ENCODE results near the gene LEMD1.

Gene LEMD1

GRCh38 chr1:205353191-205353590, 68.7 kb downstream of the LEMD1 start:
- DNase-seq = no peak

GRCh38 chr1:205351984-205352713, 69.7 kb downstream of the LEMD1 start:
- DNase-seq = no peak

GRCh38 chr1:205350691-205351141, 71.1 kb downstream of the LEMD1 start:
- DNase-seq = no peak

- DNase-seq = no peak
Observed at GRCh38 chr1:205350124-205350523, 71.7 kb downstream of the LEMD1 start.

GRCh38 chr1:205348554-205349487, 73.0 kb downstream of the LEMD1 start:
- no peak for DNase-seq

GRCh38 chr1:205346956-205347574, 74.8 kb downstream of the LEMD1 start:
- DNase-seq = no peak

GRCh38 chr1:205345761-205346160, 76.1 kb downstream of the LEMD1 start:
- no peak for DNase-seq

- no peak for DNase-seq
Observed at GRCh38 chr1:205344066-205344928, 77.6 kb downstream of the LEMD1 start.

- no peak for DNase-seq
Observed at GRCh38 chr1:205343431-205344065, 78.3 kb downstream of the LEMD1 start.

GRCh38 chr1:205342986-205343385, 78.9 kb downstream of the LEMD1 start:
- DNase-seq = no peak

- DNase-seq = no peak
Observed at GRCh38 chr1:205340676-205341075, 81.2 kb downstream of the LEMD1 start.

GRCh38 chr1:205339717-205340116, 82.1 kb downstream of the LEMD1 start:
- peak; percentile 55 for DNase-seq

GRCh38 chr1:205339197-205339702, 82.6 kb downstream of the LEMD1 start:
- DNase-seq = no peak

GRCh38 chr1:205338011-205338410, 83.8 kb downstream of the LEMD1 start:
- no peak for DNase-seq

GRCh38 chr1:205337481-205337880, 84.4 kb downstream of the LEMD1 start:
- no peak for DNase-seq

GRCh38 chr1:205335692-205336091, 86.2 kb downstream of the LEMD1 start:
- DNase-seq = peak; percentile 78

- no peak for DNase-seq
Observed at GRCh38 chr1:205332015-205332791, 89.7 kb downstream of the LEMD1 start.

Measured in activated CD4-positive, alpha-beta T cell treated with anti-CD3 and anti-CD28 coated beads, Interleukin-2, amount 50 U/mL, for 16 hours (primary cell).